Stimulated activated naive CD4-positive, alpha-beta T cell treated with Interleukin-2 at 50 U/mL for 16 hours (primary cell): ENCODE measurements around the gene PGAP3.
A peak's percentile ranks its signal among the peaks of the same experiment; 100 is the strongest.

ENCODE experiments used
- DNase-seq: peaks from one replicate; lab custom pipeline; 2025; lab: John Stamatoyannopoulos, UW

Gene PGAP3

GRCh38 chr17:39672522-39673334 is 15.1 kb downstream of the PGAP3 start:
- no peak for DNase-seq

GRCh38 chr17:39671651-39672521 is 16.0 kb downstream of the PGAP3 start:
- DNase-seq: no peak

GRCh38 chr17:39670746-39671145 is 17.1 kb downstream of the PGAP3 start:
- no peak for DNase-seq

GRCh38 chr17:39669897-39670735 is 17.7 kb downstream of the PGAP3 start:
- no peak for DNase-seq

- DNase-seq: peak; percentile 56
Measured at GRCh38 chr17:39667945-39668924, 19.6 kb downstream of the PGAP3 start, which contains the start of gene PNMT. Gene PNMT (plus strand): TSS chr17:39668453. CDS start chr17:39668476, 23 bp downstream.

- DNase-seq: peak; percentile 7
Measured at GRCh38 chr17:39667262-39667944, 20.5 kb downstream of the PGAP3 start.

GRCh38 chr17:39666601-39667261 is 21.1 kb downstream of the PGAP3 start:
- no peak for DNase-seq

GRCh38 chr17:39666231-39666600 is 21.6 kb downstream of the PGAP3 start:
- no peak for DNase-seq

GRCh38 chr17:39665642-39666224 is 22.1 kb downstream of the PGAP3 start:
- DNase-seq: no peak

- no peak for DNase-seq
Measured at GRCh38 chr17:39664581-39665561, 23.0 kb downstream of the PGAP3 start, which contains the start of gene TCAP. Gene TCAP (plus strand): TSS chr17:39665349. CDS start chr17:39665360, 11 bp downstream.

GRCh38 chr17:39663688-39664580 is 23.9 kb downstream of the PGAP3 start:
- DNase-seq: no peak

GRCh38 chr17:39663340-39663687 is 24.5 kb downstream of the PGAP3 start:
- DNase-seq: no peak

GRCh38 chr17:39662551-39663339 is 25.1 kb downstream of the PGAP3 start:
- no peak for DNase-seq

GRCh38 chr17:39661744-39662541 is 25.9 kb downstream of the PGAP3 start:
- DNase-seq: no peak
